K562 (cell line): ENCODE results near the gene TUBB4B. TPM values are rescaled to one million over a fixed set of nuclear protein-coding genes. Genes with fewer than 3 reads are reported as not detected.

Experiments
- CEBPB ChIP-seq: fragments of 450-650 bp; IDR thresholded peaks from 2 replicates; pipeline ENCODE4 v1.6.1; 2016; ENCODE audit warnings: missing genetic modification characterization, missing compliant biosample characterization
- HMG20A ChIP-seq: fragments of 450-650 bp; formaldehyde crosslinking; conservative IDR thresholded peaks from 2 replicates; pipeline ENCODE4 v1.4.0; 2020; ENCODE audit warnings: mild to moderate bottlenecking, mixed read lengths
- MEF2A ChIP-seq: IDR thresholded peaks from 2 replicates; pipeline ENCODE4 v1.6.1; 2011; ENCODE audit warnings: low read depth, mild to moderate bottlenecking, low read length, moderate library complexity; ENCODE audit not compliant: control insufficient read depth
- PML ChIP-seq: IDR thresholded peaks from 2 replicates; pipeline ENCODE4 v1.6.1; 2012; ENCODE audit warnings: low read length, inconsistent platforms
- SMAD1 ChIP-seq: fragments of 150-350 bp; IDR thresholded peaks from 2 replicates; pipeline ENCODE4 v1.6.1; 2014; ENCODE audit warnings: low read length, low read depth; ENCODE audit not compliant: partially characterized antibody
- TARDBP ChIP-seq: fragments of 450-650 bp; IDR thresholded peaks from 2 replicates; pipeline ENCODE4 v1.6.1; 2016
- TCFL5 ChIP-seq: fragments of 250-450 bp; sonication (Bioruptor Pico); conservative IDR thresholded peaks from 2 replicates; pipeline ENCODE4 v1.6.1; 2021; ENCODE audit warnings: mild to moderate bottlenecking, moderate library complexity, matching md5 sums
- ZKSCAN1 ChIP-seq: fragments of 150-350 bp; IDR thresholded peaks from 2 replicates; pipeline ENCODE4 v1.6.1; 2016; ENCODE audit warnings: low read depth, low read length
- ZNF232 ChIP-seq: sonication (generic); formaldehyde crosslinking; IDR thresholded peaks from 2 replicates; pipeline ENCODE4 v1.8.0; 2022; ENCODE audit warnings: mild to moderate bottlenecking, missing genetic modification reagents
- ZNF311 ChIP-seq: fragments of 250-450 bp; sonication (Bioruptor Pico); IDR thresholded peaks from 2 replicates; pipeline ENCODE4 v1.4.0; 2020; ENCODE audit warnings: mild to moderate bottlenecking, moderate library complexity
- polyA plus RNA-seq, 8 experiments: library from polyadenylated mRNA; depleted of rRNA in 4 of 8; stranded (reverse) in 5 of 8; unstranded in 3 of 8; fragments of >200 nt; fragmentation: Nextera tagmentation in 2 of 8; fragmentation: Illumina TruSeq in 1 of 8; extraction: Ambion mirVana in 2 of 8; extraction: Trizol in 1 of 8; gene quantifications; 2 replicates each; pipeline versions ENCODE4 v1.2.1 to v1.2.3, GENCODE V29; 2011 to 2014; ENCODE audit warnings: inconsistent platforms in 1 of 8, missing spikeins in 1 of 8
- total RNA-seq, 7 experiments: library from RNA; depleted of rRNA in 6 of 7; stranded (reverse); fragments of >200 nt in 6 of 7; fragmentation: Illumina TruSeq in 2 of 7; extraction: Trizol in 2 of 7; gene quantifications; 2 replicates each; pipeline versions ENCODE4 v1.2.1 to v1.2.3, GENCODE V29; 2011 to 2021; ENCODE audit warnings: low replicate concordance in 1 of 7
- TF ChIP-seq, protein P1 (sequence below): fragments of 200-800 bp; sonication (Bioruptor generic); IDR thresholded peaks from 2 replicates; pipeline ENCODE4 v1.6.1; 2017; ENCODE audit warnings: missing genetic modification characterization, missing compliant biosample characterization
- TF ChIP-seq, protein P2 (sequence below), 2 experiments: fragments of 450-650 bp; IDR thresholded peaks; 2 replicates each; pipeline ENCODE4 v1.6.1; 2018; ENCODE audit warnings: mild to moderate bottlenecking in 2 of 2, low read depth in 1 of 2; ENCODE audit not compliant: partially characterized antibody in 2 of 2
- TF ChIP-seq, protein P3 (sequence below), 2 experiments: IDR thresholded peaks; 2 replicates each; pipeline ENCODE4 v1.6.1; 2011; ENCODE audit warnings: borderline replicate concordance in 1 of 2, control low read depth in 1 of 2, low read depth in 1 of 2, low read length in 1 of 2, mild to moderate bottlenecking in 1 of 2, mixed read lengths in 1 of 2, moderate library complexity in 1 of 2; ENCODE audit not compliant: insufficient read depth in 1 of 2, insufficient read length in 1 of 2, poor library complexity in 1 of 2, severe bottlenecking in 1 of 2; ENCODE audit errors: extremely low read depth in 1 of 2
- TF ChIP-seq, protein P4 (sequence below), 3 experiments: fragments of 200-800 bp in 1 of 3; fragments of 250-450 bp in 1 of 3; fragments of 450-650 bp in 1 of 3; sonication (Bioruptor Pico) in 1 of 3; sonication (Bioruptor generic) in 1 of 3; formaldehyde crosslinking in 1 of 3; IDR thresholded peaks; 2 replicates each; pipeline versions ENCODE4 v1.6.1 to v1.8.0; 2016 to 2022; ENCODE audit warnings: mild to moderate bottlenecking in 2 of 3, missing genetic modification characterization in 2 of 3, missing compliant biosample characterization in 1 of 3, moderate library complexity in 1 of 3

TUBB4B gene
- total and polyA plus RNA-seq, 9 of the 15 experiments (the other 6 are each of a cell fraction or from before 2014, with no cell fraction given) = 24.1 to 443 (median 268) TPM

DNA sequence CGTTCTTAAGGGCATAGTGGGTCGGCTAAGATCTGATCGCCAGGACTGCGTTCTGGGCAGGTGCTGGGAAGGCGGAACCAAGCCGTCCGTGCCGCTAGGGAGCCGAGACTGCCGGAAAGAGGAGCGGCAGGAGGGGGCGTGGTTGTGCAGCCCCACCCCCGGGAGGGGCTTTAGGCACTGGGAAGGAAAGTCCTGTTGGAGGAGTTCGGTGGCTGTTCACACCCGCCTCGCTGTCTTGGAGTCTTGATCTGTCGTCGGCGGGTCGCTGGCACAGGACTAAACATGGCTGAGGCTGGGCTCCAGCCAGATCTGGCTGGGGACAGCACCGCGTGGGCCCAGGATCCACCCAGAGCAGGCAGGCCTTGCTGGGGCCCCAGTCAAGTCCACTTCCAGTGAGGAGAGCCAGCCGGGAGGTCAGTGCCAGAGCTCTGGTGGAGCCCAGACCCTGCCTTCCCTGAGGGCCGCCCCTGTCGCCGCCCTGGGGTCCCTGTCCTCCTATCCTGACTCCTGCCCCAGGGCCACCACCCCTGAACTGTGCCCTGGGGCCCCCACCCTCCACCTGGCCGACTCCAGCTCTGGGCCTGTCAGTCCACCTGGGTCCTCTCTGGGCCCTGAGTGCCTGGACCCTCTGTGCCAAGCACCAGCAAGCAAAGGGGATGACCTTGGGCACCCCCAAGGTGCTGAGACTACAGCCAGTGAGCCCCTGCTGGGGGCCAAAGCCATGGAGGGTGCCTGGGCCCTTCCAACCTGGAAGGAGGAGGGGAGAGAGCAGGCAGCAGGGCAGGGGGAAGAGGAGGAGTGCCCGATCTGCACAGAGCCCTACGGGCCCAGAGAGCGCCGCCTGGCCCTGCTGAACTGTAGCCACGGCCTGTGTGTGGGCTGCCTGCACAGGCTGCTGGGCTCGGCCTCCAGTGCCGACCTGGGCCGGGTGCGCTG is 23.5 kb upstream of the TUBB4B start (continued):
- TF ChIP-seq, protein P1, sequence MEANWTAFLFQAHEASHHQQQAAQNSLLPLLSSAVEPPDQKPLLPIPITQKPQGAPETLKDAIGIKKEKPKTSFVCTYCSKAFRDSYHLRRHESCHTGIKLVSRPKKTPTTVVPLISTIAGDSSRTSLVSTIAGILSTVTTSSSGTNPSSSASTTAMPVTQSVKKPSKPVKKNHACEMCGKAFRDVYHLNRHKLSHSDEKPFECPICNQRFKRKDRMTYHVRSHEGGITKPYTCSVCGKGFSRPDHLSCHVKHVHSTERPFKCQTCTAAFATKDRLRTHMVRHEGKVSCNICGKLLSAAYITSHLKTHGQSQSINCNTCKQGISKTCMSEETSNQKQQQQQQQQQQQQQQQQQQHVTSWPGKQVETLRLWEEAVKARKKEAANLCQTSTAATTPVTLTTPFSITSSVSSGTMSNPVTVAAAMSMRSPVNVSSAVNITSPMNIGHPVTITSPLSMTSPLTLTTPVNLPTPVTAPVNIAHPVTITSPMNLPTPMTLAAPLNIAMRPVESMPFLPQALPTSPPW = peak; percentile 59; the same call in 1 of the 2 replicates
- TF ChIP-seq, protein P2, sequence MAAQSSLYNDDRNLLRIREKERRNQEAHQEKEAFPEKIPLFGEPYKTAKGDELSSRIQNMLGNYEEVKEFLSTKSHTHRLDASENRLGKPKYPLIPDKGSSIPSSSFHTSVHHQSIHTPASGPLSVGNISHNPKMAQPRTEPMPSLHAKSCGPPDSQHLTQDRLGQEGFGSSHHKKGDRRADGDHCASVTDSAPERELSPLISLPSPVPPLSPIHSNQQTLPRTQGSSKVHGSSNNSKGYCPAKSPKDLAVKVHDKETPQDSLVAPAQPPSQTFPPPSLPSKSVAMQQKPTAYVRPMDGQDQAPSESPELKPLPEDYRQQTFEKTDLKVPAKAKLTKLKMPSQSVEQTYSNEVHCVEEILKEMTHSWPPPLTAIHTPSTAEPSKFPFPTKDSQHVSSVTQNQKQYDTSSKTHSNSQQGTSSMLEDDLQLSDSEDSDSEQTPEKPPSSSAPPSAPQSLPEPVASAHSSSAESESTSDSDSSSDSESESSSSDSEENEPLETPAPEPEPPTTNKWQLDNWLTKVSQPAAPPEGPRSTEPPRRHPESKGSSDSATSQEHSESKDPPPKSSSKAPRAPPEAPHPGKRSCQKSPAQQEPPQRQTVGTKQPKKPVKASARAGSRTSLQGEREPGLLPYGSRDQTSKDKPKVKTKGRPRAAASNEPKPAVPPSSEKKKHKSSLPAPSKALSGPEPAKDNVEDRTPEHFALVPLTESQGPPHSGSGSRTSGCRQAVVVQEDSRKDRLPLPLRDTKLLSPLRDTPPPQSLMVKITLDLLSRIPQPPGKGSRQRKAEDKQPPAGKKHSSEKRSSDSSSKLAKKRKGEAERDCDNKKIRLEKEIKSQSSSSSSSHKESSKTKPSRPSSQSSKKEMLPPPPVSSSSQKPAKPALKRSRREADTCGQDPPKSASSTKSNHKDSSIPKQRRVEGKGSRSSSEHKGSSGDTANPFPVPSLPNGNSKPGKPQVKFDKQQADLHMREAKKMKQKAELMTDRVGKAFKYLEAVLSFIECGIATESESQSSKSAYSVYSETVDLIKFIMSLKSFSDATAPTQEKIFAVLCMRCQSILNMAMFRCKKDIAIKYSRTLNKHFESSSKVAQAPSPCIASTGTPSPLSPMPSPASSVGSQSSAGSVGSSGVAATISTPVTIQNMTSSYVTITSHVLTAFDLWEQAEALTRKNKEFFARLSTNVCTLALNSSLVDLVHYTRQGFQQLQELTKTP (IDR thresholded peaks at IDR 0.05; ENCODE audit: low read depth in 1 of 2, partially characterized antibody in 2 of 2) = no peak
- 0 out of 2 replicates have a peak, but pooled peaks have one; percentile 47 for TF ChIP-seq ZKSCAN1
- TF ChIP-seq MEF2A = no peak
- no peak for TF ChIP-seq ZNF232 (CRISPR knock-in tag)
- TF ChIP-seq, protein P3, sequence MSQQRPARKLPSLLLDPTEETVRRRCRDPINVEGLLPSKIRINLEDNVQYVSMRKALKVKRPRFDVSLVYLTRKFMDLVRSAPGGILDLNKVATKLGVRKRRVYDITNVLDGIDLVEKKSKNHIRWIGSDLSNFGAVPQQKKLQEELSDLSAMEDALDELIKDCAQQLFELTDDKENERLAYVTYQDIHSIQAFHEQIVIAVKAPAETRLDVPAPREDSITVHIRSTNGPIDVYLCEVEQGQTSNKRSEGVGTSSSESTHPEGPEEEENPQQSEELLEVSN (IDR thresholded peaks at IDR 0.05; ENCODE audit: borderline replicate concordance in 1 of 2, extremely low read depth in 1 of 2, insufficient read depth in 1 of 2, insufficient read length in 1 of 2, low read depth in 1 of 2, low read length in 1 of 2, poor library complexity in 1 of 2, severe bottlenecking in 1 of 2) = peak in 1 of 2 experiments; percentile 38
- no peak for TF ChIP-seq HMG20A (CRISPR knock-in tag)
- no peak for TF ChIP-seq TARDBP
- TF ChIP-seq CEBPB (tag) = no peak
- no peak for TF ChIP-seq PML
- TF ChIP-seq, protein P4, sequence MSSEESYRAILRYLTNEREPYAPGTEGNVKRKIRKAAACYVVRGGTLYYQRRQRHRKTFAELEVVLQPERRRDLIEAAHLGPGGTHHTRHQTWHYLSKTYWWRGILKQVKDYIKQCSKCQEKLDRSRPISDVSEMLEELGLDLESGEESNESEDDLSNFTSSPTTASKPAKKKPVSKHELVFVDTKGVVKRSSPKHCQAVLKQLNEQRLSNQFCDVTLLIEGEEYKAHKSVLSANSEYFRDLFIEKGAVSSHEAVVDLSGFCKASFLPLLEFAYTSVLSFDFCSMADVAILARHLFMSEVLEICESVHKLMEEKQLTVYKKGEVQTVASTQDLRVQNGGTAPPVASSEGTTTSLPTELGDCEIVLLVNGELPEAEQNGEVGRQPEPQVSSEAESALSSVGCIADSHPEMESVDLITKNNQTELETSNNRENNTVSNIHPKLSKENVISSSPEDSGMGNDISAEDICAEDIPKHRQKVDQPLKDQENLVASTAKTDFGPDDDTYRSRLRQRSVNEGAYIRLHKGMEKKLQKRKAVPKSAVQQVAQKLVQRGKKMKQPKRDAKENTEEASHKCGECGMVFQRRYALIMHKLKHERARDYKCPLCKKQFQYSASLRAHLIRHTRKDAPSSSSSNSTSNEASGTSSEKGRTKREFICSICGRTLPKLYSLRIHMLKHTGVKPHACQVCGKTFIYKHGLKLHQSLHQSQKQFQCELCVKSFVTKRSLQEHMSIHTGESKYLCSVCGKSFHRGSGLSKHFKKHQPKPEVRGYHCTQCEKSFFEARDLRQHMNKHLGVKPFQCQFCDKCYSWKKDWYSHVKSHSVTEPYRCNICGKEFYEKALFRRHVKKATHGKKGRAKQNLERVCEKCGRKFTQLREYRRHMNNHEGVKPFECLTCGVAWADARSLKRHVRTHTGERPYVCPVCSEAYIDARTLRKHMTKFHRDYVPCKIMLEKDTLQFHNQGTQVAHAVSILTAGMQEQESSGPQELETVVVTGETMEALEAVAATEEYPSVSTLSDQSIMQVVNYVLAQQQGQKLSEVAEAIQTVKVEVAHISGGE (CRISPR knock-in tag; IDR thresholded peaks at IDR 0.05) = peak; percentile 44 to 96 (median 81); a peak in 4 of 6 replicates
- no peak for TF ChIP-seq SMAD1
- no peak for TF ChIP-seq ZNF311 (CRISPR knock-in tag)
- TF ChIP-seq TCFL5 (CRISPR knock-in tag) = no peak
